ENCODE results near the gene CEP19. TPM values are rescaled to one million over a fixed set of nuclear protein-coding genes. Genes with fewer than 3 reads are reported as not detected.

Gene CEP19, protein sequence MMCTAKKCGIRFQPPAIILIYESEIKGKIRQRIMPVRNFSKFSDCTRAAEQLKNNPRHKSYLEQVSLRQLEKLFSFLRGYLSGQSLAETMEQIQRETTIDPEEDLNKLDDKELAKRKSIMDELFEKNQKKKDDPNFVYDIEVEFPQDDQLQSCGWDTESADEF
- total RNA-seq, result 1 to 10 TPM in 6 of 7 donors, under 1 TPM in 1; 0.83 to 2.8 (median 1.6) TPM
- 1 to 10 TPM; 2.0 to 4.8 TPM for polyA plus RNA-seq
- long read RNA-seq, donor 1, transcript CEP19-202 (3 exons, 2,201 nt), result major isoform, 9 of 12 reads
- long read RNA-seq, donor 1, partial matches to known transcripts, result 0 of 12 reads
- long read RNA-seq, donor 1, other reads (novel, unspliced or antisense), result 3 of 12 reads
- long read RNA-seq, donor 2, transcript CEP19-202 (3 exons, 2,201 nt), result major isoform, 14 of 44 reads
- long read RNA-seq, donor 2, partial matches to known transcripts, result 9 of 44 reads
- long read RNA-seq, donor 2, other reads (novel, unspliced or antisense), result 21 of 44 reads
- long read RNA-seq, donor 3, transcript CEP19-202 (3 exons, 2,201 nt), result major isoform, 5 of 7 reads
- long read RNA-seq, donor 3, partial matches to known transcripts, result 0 of 7 reads
- long read RNA-seq, donor 3, other reads (novel, unspliced or antisense), result 2 of 7 reads

GRCh38 chr3:196711838-196712513 lies at the start of gene CEP19, which contains the start of gene PIGX:
TSS of gene CEP19 (minus strand) at chr3:196712250. CDS start at chr3:196708657, 3,593 bp downstream.
TSS of gene PIGX (plus strand) at chr3:196712377.
- Histone ChIP-seq H3K36me3 (no peaks in the 10 kb centered on the region), H3K4me1 (ENCODE audit: insufficient read depth) (peaks cover 6% of the 10 kb centered on the region), H3K27ac (peak within 1 kb of the TSS; percentile 84 to 89), H3K27me3 (no peaks in the 10 kb centered on the region), H3K4me3 (peak within 1 kb of the TSS; percentile 80), H3K9me3 (no peaks in the 10 kb centered on the region)
- intact Hi-C loops (cut with DNase I), result no loop called here
- peak; percentile 84 to 92 (median 86) for DNase-seq
- TF ChIP-seq, protein P1, sequence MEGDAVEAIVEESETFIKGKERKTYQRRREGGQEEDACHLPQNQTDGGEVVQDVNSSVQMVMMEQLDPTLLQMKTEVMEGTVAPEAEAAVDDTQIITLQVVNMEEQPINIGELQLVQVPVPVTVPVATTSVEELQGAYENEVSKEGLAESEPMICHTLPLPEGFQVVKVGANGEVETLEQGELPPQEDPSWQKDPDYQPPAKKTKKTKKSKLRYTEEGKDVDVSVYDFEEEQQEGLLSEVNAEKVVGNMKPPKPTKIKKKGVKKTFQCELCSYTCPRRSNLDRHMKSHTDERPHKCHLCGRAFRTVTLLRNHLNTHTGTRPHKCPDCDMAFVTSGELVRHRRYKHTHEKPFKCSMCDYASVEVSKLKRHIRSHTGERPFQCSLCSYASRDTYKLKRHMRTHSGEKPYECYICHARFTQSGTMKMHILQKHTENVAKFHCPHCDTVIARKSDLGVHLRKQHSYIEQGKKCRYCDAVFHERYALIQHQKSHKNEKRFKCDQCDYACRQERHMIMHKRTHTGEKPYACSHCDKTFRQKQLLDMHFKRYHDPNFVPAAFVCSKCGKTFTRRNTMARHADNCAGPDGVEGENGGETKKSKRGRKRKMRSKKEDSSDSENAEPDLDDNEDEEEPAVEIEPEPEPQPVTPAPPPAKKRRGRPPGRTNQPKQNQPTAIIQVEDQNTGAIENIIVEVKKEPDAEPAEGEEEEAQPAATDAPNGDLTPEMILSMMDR (IDR thresholded peaks at IDR 0.05), result peak in 2 of 3 donors; percentile 45 to 53
- TF ChIP-seq POLR2A (IDR thresholded peaks at IDR 0.05) (peak; percentile 59), EP300 (IDR thresholded peaks at IDR 0.05) (no peak)
- 0% methylated on average over 37 to 68 of the region's 68 CpGs for WGBS, 3 donors

DNA sequence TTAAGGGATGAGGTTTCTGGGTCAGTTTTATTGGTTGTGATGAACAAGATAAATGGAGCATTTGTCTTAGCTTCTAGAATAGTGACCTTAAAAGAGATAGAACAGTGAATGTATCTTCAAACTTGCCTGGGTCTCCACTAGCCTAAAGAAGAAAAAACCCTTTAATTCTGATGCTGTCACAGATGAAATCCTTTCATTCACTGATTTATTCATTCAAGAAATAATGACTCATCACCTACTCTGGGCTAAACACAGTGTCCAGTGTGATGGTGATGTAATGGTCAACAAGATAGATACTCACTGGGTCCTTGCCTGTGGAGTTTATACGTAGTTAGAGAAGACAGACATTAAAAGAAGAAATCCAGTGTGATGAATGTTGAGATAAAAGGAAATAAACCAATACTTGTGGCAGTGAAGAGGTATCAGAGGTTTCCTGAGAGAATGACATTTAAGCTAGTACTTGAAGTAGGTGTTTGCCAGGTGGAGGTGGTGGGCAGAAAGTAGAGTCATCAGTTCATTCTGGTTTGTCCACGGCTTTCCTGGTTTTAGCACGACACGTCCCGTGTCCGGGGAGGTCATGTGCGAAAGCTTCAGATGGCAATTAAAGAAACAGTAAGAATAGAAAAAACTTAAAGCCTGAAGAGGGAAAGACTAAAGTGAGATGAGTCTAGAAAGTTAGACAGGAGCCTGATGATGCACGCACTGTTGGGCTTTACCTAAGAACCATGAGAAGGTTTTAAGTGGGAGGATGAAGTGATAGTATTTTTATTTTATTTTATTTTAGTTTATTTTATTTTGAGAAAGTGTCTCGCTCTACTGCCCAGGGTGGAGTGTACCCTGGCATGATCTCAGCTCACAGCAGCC lies 46.1 kb upstream of the CEP19 start:
- 86 to 89% (median 88%) methylated on average over 9 of the region's 9 CpGs for WGBS, 3 donors
- Histone ChIP-seq H3K4me3 (no peak overlapping the region), H3K4me1 (ENCODE audit: insufficient read depth) (peaks cover 2% of the 10 kb centered on the region), H3K27ac (no peak overlapping the region), H3K27me3 (no peaks in the 10 kb centered on the region), H3K9me3 (no peaks in the 10 kb centered on the region), H3K36me3 (no peaks in the 10 kb centered on the region)
- no peak for DNase-seq
- intact Hi-C loops (cut with DNase I), result no loop called here
- no peak for TF ChIP-seq EP300 (IDR thresholded peaks at IDR 0.05)
- TF ChIP-seq POLR2A (IDR thresholded peaks at IDR 0.05), result no peak
- TF ChIP-seq, protein P1 (IDR thresholded peaks at IDR 0.05), result no peak

DNA sequence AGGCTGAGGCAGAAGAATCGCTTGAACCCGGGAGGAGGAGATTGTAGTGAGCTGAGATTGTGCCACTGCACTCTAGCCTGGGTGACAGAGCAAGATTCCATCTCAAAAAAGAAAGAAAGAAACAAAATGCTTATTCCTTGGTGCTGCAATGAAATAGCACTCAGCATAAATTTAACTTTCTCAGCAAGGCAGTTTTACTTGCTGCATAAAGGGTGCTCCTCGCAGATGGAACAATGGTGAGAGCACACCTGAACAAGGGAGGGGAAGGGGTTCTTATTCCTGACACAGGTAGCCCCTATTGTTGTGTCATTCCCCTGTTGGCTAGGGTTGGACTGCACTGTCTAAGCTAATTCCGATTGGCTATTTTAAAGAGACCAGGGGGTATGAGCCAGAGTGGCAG lies 44.7 kb upstream of the CEP19 start:
- Histone ChIP-seq H3K4me1 (ENCODE audit: insufficient read depth) (peaks cover 2% of the 10 kb centered on the region), H3K9me3 (no peaks in the 10 kb centered on the region), H3K36me3 (no peaks in the 10 kb centered on the region), H3K27me3 (no peaks in the 10 kb centered on the region), H3K4me3 (no peak overlapping the region), H3K27ac (no peak overlapping the region)
- no peak for TF ChIP-seq EP300 (IDR thresholded peaks at IDR 0.05)
- TF ChIP-seq, protein P1 (IDR thresholded peaks at IDR 0.05), result no peak
- TF ChIP-seq POLR2A (IDR thresholded peaks at IDR 0.05), result no peak
- intact Hi-C loops (cut with DNase I), result no loop called here
- 72 to 87% (median 82%) methylated on average over 4 of the region's 4 CpGs for WGBS, 3 donors
- DNase-seq, result no peak
